IMR-90 (cell line): ENCODE data around the gene WDR47. TPM values are rescaled to one million over a fixed set of nuclear protein-coding genes. Genes with fewer than 3 reads are reported as not detected.

Source experiments
- ATAC-seq: fragments of 200-7000 bp; cut with Tn5 transposase; 2 replicates; pipeline ENCODE4 v1.9.1; 2020; ENCODE audit warnings: low read depth, mild to moderate bottlenecking, moderate library complexity
- BruUV-seq: library from RNA; stranded (reverse); fragments of 400-500 nt; replicated peaks from 2 replicates; lab custom pipeline; 2021; lab: Mats Ljungman, UMichigan
- CTCF ChIA-PET: fragments of 300-600 bp; formaldehyde crosslinking; extraction: SDS; loops from one replicate; lab custom pipeline; 2021; ENCODE audit warnings: antibody characterized with exemption; lab: Yijun Ruan, JAX
- POLR2A ChIA-PET: fragments of 300-600 bp; sonication (Branson Sonifier 250); formaldehyde crosslinking; loops from one replicate; lab custom pipeline; 2022; ENCODE audit warnings: antibody characterized with exemption; ENCODE audit not compliant: unreplicated experiment; lab: Charles Lee
- DNase-seq: peaks from one replicate; pipeline ENCODE4 v3.0.0; 2013
- H2AFZ ChIP-seq: replicated peaks from 2 replicates; pipeline ENCODE3; 2013; ENCODE audit warnings: low read length, mild to moderate bottlenecking; ENCODE audit not compliant: poor library complexity
- H2AK5ac ChIP-seq: 2 replicates; pipeline ENCODE4 v1.6.1; 2013; ENCODE audit warnings: low read depth, low read length, inconsistent platforms
- H2AK9ac ChIP-seq: replicated peaks from 2 replicates; pipeline ENCODE3; 2013; ENCODE audit warnings: mild to moderate bottlenecking, low read depth, low read length, moderate library complexity; ENCODE audit not compliant: poor library complexity
- H2BK120ac ChIP-seq: 2 replicates; pipeline ENCODE4 v1.6.1; 2013; ENCODE audit warnings: low read depth, low read length, inconsistent platforms
- H2BK15ac ChIP-seq: 3 replicates; pipeline ENCODE4 v1.6.1; 2013; ENCODE audit warnings: low read depth, low read length, inconsistent platforms
- H2BK20ac ChIP-seq: 2 replicates; pipeline ENCODE4 v1.6.1; 2013; ENCODE audit warnings: low read depth, mild to moderate bottlenecking, inconsistent platforms, low read length, moderate library complexity
- H2BK5ac ChIP-seq: 2 replicates; pipeline ENCODE4 v1.6.1; 2013; ENCODE audit warnings: mild to moderate bottlenecking, low read depth, low read length, inconsistent platforms; ENCODE audit not compliant: poor library complexity, severe bottlenecking
- H3K14ac ChIP-seq: replicated peaks from 2 replicates; pipeline ENCODE4 v1.6.1; 2013; ENCODE audit warnings: low read depth, low read length, inconsistent platforms
- H3K18ac ChIP-seq: 2 replicates; pipeline ENCODE4 v1.6.1; 2013; ENCODE audit warnings: low read depth, low read length, control low read depth
- H3K23ac ChIP-seq: 2 replicates; pipeline ENCODE4 v1.6.1; 2013; ENCODE audit warnings: low read depth, low read length, inconsistent platforms
- H3K27ac ChIP-seq: 2 replicates; pipeline ENCODE4 v1.5.1; 2013; ENCODE audit warnings: mild to moderate bottlenecking, control low read depth, low read length; ENCODE audit not compliant: insufficient read depth
- H3K27me3 ChIP-seq: 2 replicates; pipeline ENCODE4 v1.6.1; 2013; ENCODE audit warnings: low read length; ENCODE audit not compliant: control insufficient read depth, insufficient read depth
- H3K36me3 ChIP-seq: 2 replicates; pipeline ENCODE4 v1.6.1; 2013; ENCODE audit warnings: low read length, mixed read lengths; ENCODE audit not compliant: control insufficient read depth, insufficient read depth
- H3K4ac ChIP-seq: 2 replicates; pipeline ENCODE4 v1.6.1; 2013; ENCODE audit warnings: low read depth, low read length, inconsistent platforms
- H3K4me1 ChIP-seq: 2 replicates; pipeline ENCODE4 v1.6.1; 2013; ENCODE audit warnings: low read length, mixed read lengths; ENCODE audit not compliant: control insufficient read depth, insufficient read depth
- H3K4me2 ChIP-seq: 2 replicates; pipeline ENCODE4 v1.6.1; 2013; ENCODE audit warnings: low read depth, mild to moderate bottlenecking, control low read depth, low read length, moderate library complexity
- H3K4me3 ChIP-seq: 2 replicates; pipeline ENCODE4 v1.5.1; 2013; ENCODE audit warnings: low read depth, mild to moderate bottlenecking, control low read depth, low read length, moderate library complexity; ENCODE audit not compliant: insufficient read depth
- H3K56ac ChIP-seq: 2 replicates; pipeline ENCODE4 v1.6.1; 2013; ENCODE audit warnings: low read length, inconsistent platforms; ENCODE audit not compliant: insufficient read depth; ENCODE audit errors: extremely low read depth
- H3K79me1 ChIP-seq, 2 experiments: 2 replicates each; pipeline ENCODE4 v1.6.1; 2013; ENCODE audit warnings: low read length in 2 of 2, inconsistent platforms in 1 of 2, low read depth in 1 of 2
- H3K9ac ChIP-seq: 2 replicates; pipeline ENCODE4 v1.6.1; 2013; ENCODE audit warnings: low read depth, low read length, control low read depth
- H3K9me1 ChIP-seq: 2 replicates; pipeline ENCODE4 v1.6.1; 2013; ENCODE audit warnings: low read length, inconsistent platforms; ENCODE audit not compliant: insufficient read depth
- H3K9me3 ChIP-seq: 2 replicates; pipeline ENCODE4 v1.6.1; 2013; ENCODE audit warnings: low read length; ENCODE audit not compliant: control insufficient read depth, insufficient read depth
- H4K20me1 ChIP-seq: 2 replicates; pipeline ENCODE4 v1.6.1; 2013; ENCODE audit warnings: low read length, inconsistent platforms; ENCODE audit not compliant: insufficient read depth
- H4K5ac ChIP-seq: 2 replicates; pipeline ENCODE4 v1.6.1; 2013; ENCODE audit warnings: mild to moderate bottlenecking, low read depth, low read length, control low read depth
- H4K8ac ChIP-seq, 2 experiments: 2 replicates each; pipeline ENCODE4 v1.6.1; 2013; ENCODE audit warnings: low read depth in 2 of 2, low read length in 2 of 2, control low read depth in 1 of 2, inconsistent platforms in 1 of 2
- H4K91ac ChIP-seq: 2 replicates; pipeline ENCODE4 v1.6.1; 2013; ENCODE audit warnings: low read depth, low read length, inconsistent platforms; ENCODE audit not compliant: insufficient read depth
- BHLHE40 ChIP-seq: fragments of 150-350 bp; IDR thresholded peaks from 2 replicates; pipeline ENCODE4 v1.6.1; 2016; ENCODE audit warnings: mild to moderate bottlenecking, low read depth, low read length
- CEBPB ChIP-seq: IDR thresholded peaks from 2 replicates; pipeline ENCODE4 v1.6.1; 2012; ENCODE audit warnings: low read depth, low read length, improper control_type of control experiment
- CHD1 ChIP-seq: IDR thresholded peaks from 2 replicates; pipeline ENCODE4 v1.6.1; 2012; ENCODE audit warnings: low read depth, low read length, improper control_type of control experiment
- FOS ChIP-seq: fragments of 150-350 bp; IDR thresholded peaks from 2 replicates; pipeline ENCODE4 v1.6.1; 2016; ENCODE audit warnings: low read depth, low read length
- MAZ ChIP-seq: IDR thresholded peaks from 2 replicates; pipeline ENCODE4 v1.6.1; 2012; ENCODE audit warnings: low read depth, mild to moderate bottlenecking, low read length, improper control_type of control experiment, moderate library complexity, borderline replicate concordance
- MXI1 ChIP-seq: IDR thresholded peaks from 2 replicates; pipeline ENCODE4 v1.6.1; 2012; ENCODE audit warnings: low read depth, mild to moderate bottlenecking, low read length, moderate library complexity, borderline replicate concordance
- NFE2L2 ChIP-seq: fragments of 150-350 bp; IDR thresholded peaks from 2 replicates; pipeline ENCODE4 v1.6.1; 2016; ENCODE audit warnings: low read depth, mild to moderate bottlenecking, low read length
- POLR2A ChIP-seq: IDR thresholded peaks from 2 replicates; pipeline ENCODE4 v1.6.1; 2012; ENCODE audit warnings: mild to moderate bottlenecking, low read depth, low read length
- RAD21 ChIP-seq: IDR thresholded peaks from 2 replicates; pipeline ENCODE4 v1.6.1; 2012; ENCODE audit warnings: low read length, improper control_type of control experiment
- RCOR1 ChIP-seq: IDR thresholded peaks from 2 replicates; pipeline ENCODE4 v1.6.1; 2012; ENCODE audit warnings: mild to moderate bottlenecking, low read length, improper control_type of control experiment; ENCODE audit not compliant: insufficient replicate concordance
- RFX5 ChIP-seq: IDR thresholded peaks from 2 replicates; pipeline ENCODE4 v1.8.0; 2012; ENCODE audit warnings: low read depth, mild to moderate bottlenecking, low read length, moderate library complexity
- SMC3 ChIP-seq: fragments of 150-350 bp; IDR thresholded peaks from 2 replicates; pipeline ENCODE4 v1.6.1; 2016; ENCODE audit warnings: low read depth, mild to moderate bottlenecking, antibody characterized with exemption, low read length, moderate library complexity
- whole genome bisulfite sequencing, 2 experiments: methylation state at CpG; one replicate each; pipeline versions ENCODE4 v1.1.5 to v1.1.7; 2013; ENCODE audit warnings: missing lambda C conversion rate in 2 of 2; ENCODE audit not compliant: insufficient read length in 1 of 2; ENCODE audit errors: extremely low coverage in 2 of 2; 5-methylcytosine and 5-hydroxymethylcytosine counted together
- dilution Hi-C: fragments of 300-500 bp; cut with HindIII; formaldehyde crosslinking; loops from one replicate; pipeline ENCODE4 v1.14.3; 2018; ENCODE audit warnings: low sequenced_read_pairs; ENCODE audit not compliant: unreplicated experiment
- in situ Hi-C: fragments of 300-500 bp; cut with MboI; formaldehyde crosslinking; loops from 3 replicates; pipeline ENCODE4 v1.14.3; 2019; ENCODE audit warnings: low sequenced_read_pairs, inconsistent platforms, mixed read lengths
- intact Hi-C: fragments of 100-400 bp; cut with micrococcal nuclease; formaldehyde crosslinking; loops from 2 replicates; pipeline ENCODE4 v1.10.0; 2022
- polyA plus RNA-seq, 3 experiments: library from polyadenylated mRNA; depleted of rRNA; stranded (reverse); fragments of >200 nt; gene quantifications; 2 replicates each; pipeline ENCODE4 v1.2.3, GENCODE V29; 2012; ENCODE audit warnings: low replicate concordance in 1 of 3
- total RNA-seq: library from RNA; depleted of rRNA; stranded (reverse); fragments of >200 nt; gene quantifications from 2 replicates; pipeline ENCODE4 v1.2.3, GENCODE V29; 2012
- TF ChIP-seq, protein P1 (sequence below): fragments of 150-350 bp; IDR thresholded peaks from 2 replicates; pipeline ENCODE4 v1.6.1; 2017; ENCODE audit warnings: mild to moderate bottlenecking, antibody characterized with exemption, low read length, low read depth
- TF ChIP-seq, protein P2 (sequence below): fragments of 150-350 bp; IDR thresholded peaks from 2 replicates; pipeline ENCODE4 v1.6.1; 2016; ENCODE audit warnings: low read depth, mild to moderate bottlenecking, low read length, moderate library complexity, borderline replicate concordance
- TF ChIP-seq, protein P3 (sequence below): conservative IDR thresholded peaks from 2 replicates; pipeline ENCODE4 v1.5.1; 2012; ENCODE audit warnings: mild to moderate bottlenecking, low read depth, low read length, improper control_type of control experiment

Gene WDR47
- total and polyA plus RNA-seq, 2 of the 4 experiments (the other 2 are of a cell fraction): 8.2 to 17.4 TPM

DNA sequence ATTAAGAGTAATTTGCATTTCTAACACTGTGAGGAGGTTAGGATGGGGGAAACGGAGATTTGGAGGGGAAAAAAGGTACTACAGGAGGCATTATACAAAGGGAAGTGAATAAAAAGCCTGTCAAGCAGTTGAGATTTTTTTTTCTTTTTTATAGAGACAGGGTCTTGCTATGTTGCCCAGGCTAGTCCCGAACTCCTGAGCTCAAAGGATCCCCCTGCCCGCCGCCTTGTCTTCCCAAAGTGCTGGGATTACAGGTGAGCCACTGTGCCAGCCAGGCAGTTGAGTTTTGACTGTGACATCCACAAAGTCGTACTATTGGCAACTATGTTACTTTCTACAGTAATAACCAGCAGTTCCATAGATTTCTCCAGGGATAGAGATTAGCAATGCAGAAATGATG is 81.2 kb downstream of the WDR47 start:
- H3K79me1 ChIP-seq: peaks cover 28 to 52% of the 10 kb centered on the region in 2 experiments
- no peak overlapping the region for H3K23ac ChIP-seq
- no peak overlapping the region for H2AK9ac ChIP-seq
- no peak overlapping the region for H3K4ac ChIP-seq
- no peak overlapping the region for H3K4me3 ChIP-seq
- H2AFZ ChIP-seq: no peak overlapping the region
- no peak overlapping the region for H4K91ac ChIP-seq
- WGBS, 2 experiments: no CpG with 5 or more reads among the region's 5 CpGs
- 0 out of 2 replicates have a peak, but pooled peaks cover 2% of the 10 kb centered on the region for H3K4me1 ChIP-seq
- BruUV-seq: no TSS peak
- H3K18ac ChIP-seq: no peak overlapping the region
- no peak overlapping the region for H4K5ac ChIP-seq
- TF ChIP-seq, protein P1, sequence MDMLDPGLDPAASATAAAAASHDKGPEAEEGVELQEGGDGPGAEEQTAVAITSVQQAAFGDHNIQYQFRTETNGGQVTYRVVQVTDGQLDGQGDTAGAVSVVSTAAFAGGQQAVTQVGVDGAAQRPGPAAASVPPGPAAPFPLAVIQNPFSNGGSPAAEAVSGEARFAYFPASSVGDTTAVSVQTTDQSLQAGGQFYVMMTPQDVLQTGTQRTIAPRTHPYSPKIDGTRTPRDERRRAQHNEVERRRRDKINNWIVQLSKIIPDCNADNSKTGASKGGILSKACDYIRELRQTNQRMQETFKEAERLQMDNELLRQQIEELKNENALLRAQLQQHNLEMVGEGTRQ: no peak
- TF ChIP-seq BHLHE40: no peak
- no peak for TF ChIP-seq POLR2A
- TF ChIP-seq RFX5: no peak
- TF ChIP-seq MXI1: no peak
- TF ChIP-seq RAD21: no peak
- no peak for TF ChIP-seq RCOR1
- no peak for TF ChIP-seq SMC3
- TF ChIP-seq, protein P2, sequence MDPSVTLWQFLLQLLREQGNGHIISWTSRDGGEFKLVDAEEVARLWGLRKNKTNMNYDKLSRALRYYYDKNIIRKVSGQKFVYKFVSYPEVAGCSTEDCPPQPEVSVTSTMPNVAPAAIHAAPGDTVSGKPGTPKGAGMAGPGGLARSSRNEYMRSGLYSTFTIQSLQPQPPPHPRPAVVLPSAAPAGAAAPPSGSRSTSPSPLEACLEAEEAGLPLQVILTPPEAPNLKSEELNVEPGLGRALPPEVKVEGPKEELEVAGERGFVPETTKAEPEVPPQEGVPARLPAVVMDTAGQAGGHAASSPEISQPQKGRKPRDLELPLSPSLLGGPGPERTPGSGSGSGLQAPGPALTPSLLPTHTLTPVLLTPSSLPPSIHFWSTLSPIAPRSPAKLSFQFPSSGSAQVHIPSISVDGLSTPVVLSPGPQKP: no peak
- no peak for TF ChIP-seq FOS
- TF ChIP-seq CEBPB: no peak
- no peak for TF ChIP-seq MAZ
- TF ChIP-seq NFE2L2: no peak
- TF ChIP-seq, protein P3, sequence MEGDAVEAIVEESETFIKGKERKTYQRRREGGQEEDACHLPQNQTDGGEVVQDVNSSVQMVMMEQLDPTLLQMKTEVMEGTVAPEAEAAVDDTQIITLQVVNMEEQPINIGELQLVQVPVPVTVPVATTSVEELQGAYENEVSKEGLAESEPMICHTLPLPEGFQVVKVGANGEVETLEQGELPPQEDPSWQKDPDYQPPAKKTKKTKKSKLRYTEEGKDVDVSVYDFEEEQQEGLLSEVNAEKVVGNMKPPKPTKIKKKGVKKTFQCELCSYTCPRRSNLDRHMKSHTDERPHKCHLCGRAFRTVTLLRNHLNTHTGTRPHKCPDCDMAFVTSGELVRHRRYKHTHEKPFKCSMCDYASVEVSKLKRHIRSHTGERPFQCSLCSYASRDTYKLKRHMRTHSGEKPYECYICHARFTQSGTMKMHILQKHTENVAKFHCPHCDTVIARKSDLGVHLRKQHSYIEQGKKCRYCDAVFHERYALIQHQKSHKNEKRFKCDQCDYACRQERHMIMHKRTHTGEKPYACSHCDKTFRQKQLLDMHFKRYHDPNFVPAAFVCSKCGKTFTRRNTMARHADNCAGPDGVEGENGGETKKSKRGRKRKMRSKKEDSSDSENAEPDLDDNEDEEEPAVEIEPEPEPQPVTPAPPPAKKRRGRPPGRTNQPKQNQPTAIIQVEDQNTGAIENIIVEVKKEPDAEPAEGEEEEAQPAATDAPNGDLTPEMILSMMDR: no peak
- no peak for TF ChIP-seq CHD1
- no peak overlapping the region for H3K27ac ChIP-seq
- no peaks in the 10 kb centered on the region; the same call in 1 of the 2 replicates for H3K36me3 ChIP-seq
- H3K9ac ChIP-seq: no peak overlapping the region
- no peak overlapping the region for H3K14ac ChIP-seq
- DNase-seq (no peak), ATAC-seq (no peak)
- no peak overlapping the region for H2AK5ac ChIP-seq
- no peak overlapping the region for H3K56ac ChIP-seq
- ChIA-PET CTCF (interaction anchor here (0.6 kb wide), 1 partner anchor 63 kb away, joined by 4 read pairs; no protein-coding TSS in a partner anchor), POLR2A (no interaction called here)
- H3K9me1 ChIP-seq: peaks cover 10% of the 10 kb centered on the region
- intact Hi-C loops (loop anchor here (5.0 kb wide), 1 partner anchor 152 kb away; the partner anchor contains the start of gene ELAPOR1), in situ Hi-C loops (no loop called here), dilution Hi-C loops (no loop called here)
- H2BK15ac ChIP-seq: no peak overlapping the region
- H4K8ac ChIP-seq: no peak overlapping the region
- H2BK5ac ChIP-seq: no peak overlapping the region
- H2BK120ac ChIP-seq: no peak overlapping the region
- H4K20me1 ChIP-seq: peaks cover 7% of the 10 kb centered on the region; the same call in 1 of the 2 replicates
- no peak overlapping the region for H3K4me2 ChIP-seq
- no peak overlapping the region for H2BK20ac ChIP-seq
- H3K27me3 ChIP-seq: no peaks in the 10 kb centered on the region
- H3K9me3 ChIP-seq: no peaks in the 10 kb centered on the region
